A172 (cell line): ENCODE results near the gene SYPL1. TPM values are rescaled to one million over a fixed set of nuclear protein-coding genes. Genes with fewer than 3 reads are reported as not detected.
A peak's percentile ranks its signal among the peaks of the same experiment; 100 is the strongest.

Experiments used
- DNase-seq: peaks from one replicate; pipeline ENCODE4 v3.0.0-alpha.2; 2015; ENCODE audit warnings: low spot score
- total RNA-seq: library from RNA; depleted of rRNA; stranded (reverse); fragments of >200 nt; shearing (Covaris generic); gene quantifications from 2 replicates; pipeline ENCODE4 v1.2.3, GENCODE V29; 2014; rRNA removed

The SYPL1 gene
- total RNA-seq, 1 experiment from 2014 or later = 81.7 TPM

- peak; percentile 62 for DNase-seq
Measured at GRCh38 chr7:106050746-106051117, 61.4 kb downstream of the SYPL1 start.

GRCh38 chr7:106050002-106050745, 61.9 kb downstream of the SYPL1 start:
- no peak for DNase-seq

GRCh38 chr7:106049139-106049752, 62.9 kb downstream of the SYPL1 start:
- DNase-seq = no peak

- DNase-seq = no peak
Measured at GRCh38 chr7:106048706-106049020, 63.4 kb downstream of the SYPL1 start.

GRCh38 chr7:106047818-106048705, 64.0 kb downstream of the SYPL1 start:
- DNase-seq = no peak

- no peak for DNase-seq
Measured at GRCh38 chr7:106047184-106047583, 64.9 kb downstream of the SYPL1 start.

GRCh38 chr7:106045586-106045985, 66.5 kb downstream of the SYPL1 start:
- DNase-seq = no peak

GRCh38 chr7:106045139-106045538, 67.0 kb downstream of the SYPL1 start:
- no peak for DNase-seq

- no peak for DNase-seq
Measured at GRCh38 chr7:106042196-106042611, 69.9 kb downstream of the SYPL1 start.

GRCh38 chr7:106041140-106041717, 70.9 kb downstream of the SYPL1 start:
- peak; percentile 62 for DNase-seq

Other genes starting within 250 kb of the SYPL1 start
- gene ATXN7L1, start 235.7 kb downstream of the SYPL1 start, total RNA-seq = 1.6 and 10.2 TPM in 2 replicates
- gene CDHR3, start 149.0 kb downstream of the SYPL1 start, total RNA-seq = 0.10 and 0.14 TPM in 2 replicates
- gene NAMPT, start 172.7 kb upstream of the SYPL1 start, total RNA-seq = 54.9 and 68.3 TPM in 2 replicates